ENCODE data around the gene MAOA.

DNA sequence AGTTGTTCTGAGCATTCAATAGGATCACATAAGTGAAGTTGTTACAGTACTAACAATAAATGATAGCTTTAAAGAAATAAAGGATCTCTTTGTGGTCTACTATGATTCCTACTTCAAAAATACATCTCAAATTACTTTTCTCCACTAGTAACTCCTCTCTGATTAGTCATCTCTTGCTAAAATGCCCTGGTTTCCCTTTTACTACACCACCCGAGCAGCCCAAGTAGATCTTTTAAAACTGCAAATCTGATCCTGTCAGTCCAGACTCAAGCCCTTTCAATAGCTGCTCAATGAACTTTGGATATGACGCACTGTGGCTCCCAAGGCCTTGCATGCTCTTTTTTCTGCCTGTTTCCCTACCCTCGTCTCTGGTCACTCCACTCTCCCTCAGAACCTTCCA, 97.5 kb downstream of the MAOA start:
- TF ChIP-seq, protein P1, sequence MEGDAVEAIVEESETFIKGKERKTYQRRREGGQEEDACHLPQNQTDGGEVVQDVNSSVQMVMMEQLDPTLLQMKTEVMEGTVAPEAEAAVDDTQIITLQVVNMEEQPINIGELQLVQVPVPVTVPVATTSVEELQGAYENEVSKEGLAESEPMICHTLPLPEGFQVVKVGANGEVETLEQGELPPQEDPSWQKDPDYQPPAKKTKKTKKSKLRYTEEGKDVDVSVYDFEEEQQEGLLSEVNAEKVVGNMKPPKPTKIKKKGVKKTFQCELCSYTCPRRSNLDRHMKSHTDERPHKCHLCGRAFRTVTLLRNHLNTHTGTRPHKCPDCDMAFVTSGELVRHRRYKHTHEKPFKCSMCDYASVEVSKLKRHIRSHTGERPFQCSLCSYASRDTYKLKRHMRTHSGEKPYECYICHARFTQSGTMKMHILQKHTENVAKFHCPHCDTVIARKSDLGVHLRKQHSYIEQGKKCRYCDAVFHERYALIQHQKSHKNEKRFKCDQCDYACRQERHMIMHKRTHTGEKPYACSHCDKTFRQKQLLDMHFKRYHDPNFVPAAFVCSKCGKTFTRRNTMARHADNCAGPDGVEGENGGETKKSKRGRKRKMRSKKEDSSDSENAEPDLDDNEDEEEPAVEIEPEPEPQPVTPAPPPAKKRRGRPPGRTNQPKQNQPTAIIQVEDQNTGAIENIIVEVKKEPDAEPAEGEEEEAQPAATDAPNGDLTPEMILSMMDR (conservative IDR thresholded peaks at IDR 0.05; ENCODE audit: low read depth, low read length), result no peak
- TF ChIP-seq EZH2 (IDR thresholded peaks at IDR 0.05; ENCODE audit: low read length, unreplicated experiment) (no peak), EZH2phosphoT487 (IDR thresholded peaks at IDR 0.05; ENCODE audit: borderline replicate concordance, low read length) (no peak)
